DND-41 (cell line): ENCODE measurements around the gene RAPGEF1.

Experiments used
- EZH2 ChIP-seq: IDR thresholded peaks from 3 replicates; pipeline ENCODE4 v1.6.1; 2012; ENCODE audit warnings: borderline replicate concordance, low read depth, mild to moderate bottlenecking, moderate library complexity, low read length, inconsistent platforms; ENCODE audit not compliant: severe bottlenecking
- TF ChIP-seq, protein P1 (sequence below): IDR thresholded peaks from 2 replicates; pipeline ENCODE4 v1.5.1; 2012; ENCODE audit warnings: borderline replicate concordance, low read length, moderate library complexity, mild to moderate bottlenecking; ENCODE audit not compliant: poor library complexity, severe bottlenecking; ENCODE audit errors: extremely low read depth

- TF ChIP-seq, protein P1, sequence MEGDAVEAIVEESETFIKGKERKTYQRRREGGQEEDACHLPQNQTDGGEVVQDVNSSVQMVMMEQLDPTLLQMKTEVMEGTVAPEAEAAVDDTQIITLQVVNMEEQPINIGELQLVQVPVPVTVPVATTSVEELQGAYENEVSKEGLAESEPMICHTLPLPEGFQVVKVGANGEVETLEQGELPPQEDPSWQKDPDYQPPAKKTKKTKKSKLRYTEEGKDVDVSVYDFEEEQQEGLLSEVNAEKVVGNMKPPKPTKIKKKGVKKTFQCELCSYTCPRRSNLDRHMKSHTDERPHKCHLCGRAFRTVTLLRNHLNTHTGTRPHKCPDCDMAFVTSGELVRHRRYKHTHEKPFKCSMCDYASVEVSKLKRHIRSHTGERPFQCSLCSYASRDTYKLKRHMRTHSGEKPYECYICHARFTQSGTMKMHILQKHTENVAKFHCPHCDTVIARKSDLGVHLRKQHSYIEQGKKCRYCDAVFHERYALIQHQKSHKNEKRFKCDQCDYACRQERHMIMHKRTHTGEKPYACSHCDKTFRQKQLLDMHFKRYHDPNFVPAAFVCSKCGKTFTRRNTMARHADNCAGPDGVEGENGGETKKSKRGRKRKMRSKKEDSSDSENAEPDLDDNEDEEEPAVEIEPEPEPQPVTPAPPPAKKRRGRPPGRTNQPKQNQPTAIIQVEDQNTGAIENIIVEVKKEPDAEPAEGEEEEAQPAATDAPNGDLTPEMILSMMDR: no peak
- no peak for TF ChIP-seq EZH2
Measured at GRCh38 chr9:131723632-131724031, 16.2 kb downstream of the RAPGEF1 start.
